ENCODE measurements around the gene FANCC.

DNA sequence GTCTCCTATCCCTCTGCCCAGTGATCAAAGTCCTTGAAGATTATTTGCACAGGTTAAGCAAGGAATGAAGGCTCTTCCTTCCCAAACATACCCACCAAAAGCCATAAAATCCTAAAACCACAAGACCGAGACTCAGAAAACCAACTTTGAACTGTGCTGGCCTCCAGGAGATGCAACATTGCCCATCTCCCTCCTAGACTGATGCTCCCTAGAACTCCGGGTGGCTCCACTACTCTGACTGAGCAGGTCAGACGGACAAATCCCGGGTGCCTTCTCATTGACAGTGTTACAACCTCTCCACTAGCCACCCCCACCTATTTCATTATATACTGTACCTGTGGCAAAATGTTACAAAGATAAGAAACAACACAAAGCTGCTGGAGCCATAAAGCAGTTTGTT is 110.1 kb downstream of the FANCC start:
- no peak for TF ChIP-seq ZNF274 (CRISPR knock-in tag; IDR thresholded peaks at IDR 0.05)
- no peak for TF ChIP-seq ELF4 (CRISPR knock-in tag; IDR thresholded peaks at IDR 0.05; ENCODE audit: borderline replicate concordance)
- no peak for TF ChIP-seq KDM1A (CRISPR knock-in tag; IDR thresholded peaks at IDR 0.05)
- no peak for TF ChIP-seq RAD51 (IDR thresholded peaks at IDR 0.05; ENCODE audit: borderline replicate concordance)
- TF ChIP-seq, protein P1, sequence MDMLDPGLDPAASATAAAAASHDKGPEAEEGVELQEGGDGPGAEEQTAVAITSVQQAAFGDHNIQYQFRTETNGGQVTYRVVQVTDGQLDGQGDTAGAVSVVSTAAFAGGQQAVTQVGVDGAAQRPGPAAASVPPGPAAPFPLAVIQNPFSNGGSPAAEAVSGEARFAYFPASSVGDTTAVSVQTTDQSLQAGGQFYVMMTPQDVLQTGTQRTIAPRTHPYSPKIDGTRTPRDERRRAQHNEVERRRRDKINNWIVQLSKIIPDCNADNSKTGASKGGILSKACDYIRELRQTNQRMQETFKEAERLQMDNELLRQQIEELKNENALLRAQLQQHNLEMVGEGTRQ (IDR thresholded peaks at IDR 0.05; ENCODE audit: low read depth, low read length): no peak
- TF ChIP-seq, protein P1 (CRISPR knock-in tag; IDR thresholded peaks at IDR 0.05; ENCODE audit: borderline replicate concordance): no peak
- TF ChIP-seq, protein P2, sequence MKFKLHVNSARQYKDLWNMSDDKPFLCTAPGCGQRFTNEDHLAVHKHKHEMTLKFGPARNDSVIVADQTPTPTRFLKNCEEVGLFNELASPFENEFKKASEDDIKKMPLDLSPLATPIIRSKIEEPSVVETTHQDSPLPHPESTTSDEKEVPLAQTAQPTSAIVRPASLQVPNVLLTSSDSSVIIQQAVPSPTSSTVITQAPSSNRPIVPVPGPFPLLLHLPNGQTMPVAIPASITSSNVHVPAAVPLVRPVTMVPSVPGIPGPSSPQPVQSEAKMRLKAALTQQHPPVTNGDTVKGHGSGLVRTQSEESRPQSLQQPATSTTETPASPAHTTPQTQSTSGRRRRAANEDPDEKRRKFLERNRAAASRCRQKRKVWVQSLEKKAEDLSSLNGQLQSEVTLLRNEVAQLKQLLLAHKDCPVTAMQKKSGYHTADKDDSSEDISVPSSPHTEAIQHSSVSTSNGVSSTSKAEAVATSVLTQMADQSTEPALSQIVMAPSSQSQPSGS (CRISPR knock-in tag; IDR thresholded peaks at IDR 0.05): no peak
- TF ChIP-seq EZH2 (conservative IDR thresholded peaks at IDR 0.05; ENCODE audit: low read depth, low read length): no peak
- TF ChIP-seq, protein P3, sequence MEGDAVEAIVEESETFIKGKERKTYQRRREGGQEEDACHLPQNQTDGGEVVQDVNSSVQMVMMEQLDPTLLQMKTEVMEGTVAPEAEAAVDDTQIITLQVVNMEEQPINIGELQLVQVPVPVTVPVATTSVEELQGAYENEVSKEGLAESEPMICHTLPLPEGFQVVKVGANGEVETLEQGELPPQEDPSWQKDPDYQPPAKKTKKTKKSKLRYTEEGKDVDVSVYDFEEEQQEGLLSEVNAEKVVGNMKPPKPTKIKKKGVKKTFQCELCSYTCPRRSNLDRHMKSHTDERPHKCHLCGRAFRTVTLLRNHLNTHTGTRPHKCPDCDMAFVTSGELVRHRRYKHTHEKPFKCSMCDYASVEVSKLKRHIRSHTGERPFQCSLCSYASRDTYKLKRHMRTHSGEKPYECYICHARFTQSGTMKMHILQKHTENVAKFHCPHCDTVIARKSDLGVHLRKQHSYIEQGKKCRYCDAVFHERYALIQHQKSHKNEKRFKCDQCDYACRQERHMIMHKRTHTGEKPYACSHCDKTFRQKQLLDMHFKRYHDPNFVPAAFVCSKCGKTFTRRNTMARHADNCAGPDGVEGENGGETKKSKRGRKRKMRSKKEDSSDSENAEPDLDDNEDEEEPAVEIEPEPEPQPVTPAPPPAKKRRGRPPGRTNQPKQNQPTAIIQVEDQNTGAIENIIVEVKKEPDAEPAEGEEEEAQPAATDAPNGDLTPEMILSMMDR (CRISPR knock-in tag; IDR thresholded peaks at IDR 0.05): no peak
- no peak for TF ChIP-seq HMG20A (CRISPR knock-in tag; IDR thresholded peaks at IDR 0.05; ENCODE audit: borderline replicate concordance)
- no peak for TF ChIP-seq ERF (CRISPR knock-in tag; IDR thresholded peaks at IDR 0.05)
- TF ChIP-seq CREB1 (IDR thresholded peaks at IDR 0.05): no peak
- no peak for TF ChIP-seq CREB1 (CRISPR knock-in tag; IDR thresholded peaks at IDR 0.05)
